Pons (tissue), 1 donor: ENCODE data around the gene DNALI1.
"Not testable (repeated sequence)": the region's sequence is repeated elsewhere in the genome, so short reads cannot be mapped to it uniquely, and the experiment has no call there.

ENCODE experiments used
- DNase-seq: peaks from one replicate; pipeline ENCODE4 v3.0.0-alpha.2; 2016; ENCODE audit warnings: low spot score

Gene DNALI1

GRCh38 chr1:37556712-37557196 lies at the start of gene DNALI1:
Gene DNALI1 (plus strand): TSS chr1:37556940. CDS start chr1:37556995, 55 bp downstream.
- DNase-seq: peak; percentile 70

GRCh38 chr1:37509181-37509580 lies 47.6 kb upstream of the DNALI1 start:
- DNase-seq: no peak

GRCh38 chr1:37513795-37514349 lies 42.9 kb upstream of the DNALI1 start:
- DNase-seq: no peak

GRCh38 chr1:37514350-37515184 lies 42.2 kb upstream of the DNALI1 start, which contains the start of gene MEAF6:
Gene MEAF6 (minus strand): TSS chr1:37514766. CDS start chr1:37514746, 20 bp downstream.
- DNase-seq: peak; percentile 70

GRCh38 chr1:37515185-37516034 lies 41.3 kb upstream of the DNALI1 start:
- DNase-seq: peak; percentile 37

- DNase-seq: no peak
Observed at GRCh38 chr1:37517569-37517968, 39.2 kb upstream of the DNALI1 start.

- DNase-seq: not testable (repeated sequence)
Observed at GRCh38 chr1:37518241-37518640, 38.5 kb upstream of the DNALI1 start.

GRCh38 chr1:37518929-37519328 lies 37.8 kb upstream of the DNALI1 start:
- not testable (repeated sequence) for DNase-seq

- no peak for DNase-seq
Observed at GRCh38 chr1:37519613-37520012, 37.1 kb upstream of the DNALI1 start.

GRCh38 chr1:37529888-37530287 lies 26.9 kb upstream of the DNALI1 start:
- not testable (repeated sequence) for DNase-seq

GRCh38 chr1:37532418-37533156 lies 24.2 kb upstream of the DNALI1 start:
- not testable (repeated sequence) for DNase-seq

GRCh38 chr1:37533317-37534093 lies 23.2 kb upstream of the DNALI1 start:
- no peak for DNase-seq

GRCh38 chr1:37537378-37537777 lies 19.4 kb upstream of the DNALI1 start:
- no peak for DNase-seq

GRCh38 chr1:37539154-37539553 lies 17.6 kb upstream of the DNALI1 start:
- not testable (repeated sequence) for DNase-seq

- DNase-seq: no peak
Observed at GRCh38 chr1:37540036-37540785, 16.5 kb upstream of the DNALI1 start.

GRCh38 chr1:37544530-37544929 lies 12.2 kb upstream of the DNALI1 start:
- DNase-seq: no peak

- no peak for DNase-seq
Observed at GRCh38 chr1:37545019-37545418, 11.7 kb upstream of the DNALI1 start.

GRCh38 chr1:37549341-37549740 lies 7.4 kb upstream of the DNALI1 start:
- DNase-seq: no peak

- DNase-seq: no peak
Observed at GRCh38 chr1:37553598-37553926, 3.2 kb upstream of the DNALI1 start.
